AML-193 (cell line): Measurements from ENCODE around the gene KCNQ2.

Source experiments
- DNase-seq, 2 experiments: peaks; one replicate each; lab custom pipeline; 2025; lab: John Stamatoyannopoulos, UW

Gene KCNQ2

DNA sequence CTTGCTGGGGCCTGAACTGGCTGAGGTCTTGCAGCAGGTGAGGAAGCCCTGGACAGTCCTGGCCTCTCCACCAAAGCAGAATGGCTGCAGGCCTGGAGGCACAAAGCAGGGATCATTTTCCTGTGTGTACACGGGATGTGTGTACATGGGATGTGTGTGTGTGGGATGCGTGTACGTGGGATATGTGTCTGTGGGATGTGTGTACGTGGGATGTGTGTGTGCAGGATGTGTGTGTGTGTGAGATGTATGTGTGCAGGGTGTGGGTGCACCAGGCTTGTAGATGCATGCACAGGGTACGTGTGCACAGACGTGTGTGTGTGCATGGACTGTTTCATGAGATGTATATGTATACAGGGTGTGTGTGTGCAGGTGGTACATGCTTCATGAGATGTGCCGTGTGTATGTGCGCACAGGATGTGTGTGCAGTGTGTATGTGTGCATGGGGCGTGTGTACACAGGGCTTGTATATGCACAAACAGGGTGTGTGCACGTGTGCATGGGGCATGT, 103.4 kb downstream of the KCNQ2 start:
- DNase-seq, result no peak

- no peak for DNase-seq
Observed at GRCh38 chr20:63368151-63368550, 104.3 kb downstream of the KCNQ2 start.

DNA sequence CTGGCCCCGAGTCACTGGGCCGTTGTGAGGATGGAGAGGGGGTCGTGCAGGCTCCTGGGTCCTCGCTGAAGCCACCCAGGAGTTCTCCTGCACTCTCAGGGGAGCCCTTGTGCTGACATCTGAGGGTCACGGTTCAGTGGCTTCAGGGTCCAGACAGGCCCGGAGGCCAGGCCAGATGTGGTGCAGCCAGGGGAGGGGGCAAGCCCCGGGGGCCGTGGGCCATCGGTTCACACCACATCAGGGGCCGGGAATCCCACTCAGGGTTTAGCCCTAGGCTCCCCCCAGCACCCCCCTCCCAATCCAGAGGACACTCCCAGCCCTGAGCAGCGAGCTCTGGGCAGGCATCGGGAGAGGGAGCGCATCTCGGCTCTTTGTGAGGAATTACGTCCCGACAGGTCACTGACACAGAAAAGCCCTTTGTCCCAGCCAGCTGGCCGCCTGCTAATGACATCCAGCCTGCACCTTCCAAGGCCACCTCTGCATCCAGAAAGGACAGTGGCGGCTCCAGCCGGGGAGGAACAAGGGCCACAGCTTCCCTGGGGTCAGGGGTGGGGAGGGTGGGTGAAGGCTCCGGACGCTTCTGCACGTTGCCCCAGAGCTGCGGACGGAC, 104.9 kb downstream of the KCNQ2 start:
- no peak for DNase-seq

- DNase-seq, result no peak
Observed at GRCh38 chr20:63366390-63367365, 105.8 kb downstream of the KCNQ2 start.

GRCh38 chr20:63365601-63366389, 106.7 kb downstream of the KCNQ2 start:
- DNase-seq, result no peak

DNA sequence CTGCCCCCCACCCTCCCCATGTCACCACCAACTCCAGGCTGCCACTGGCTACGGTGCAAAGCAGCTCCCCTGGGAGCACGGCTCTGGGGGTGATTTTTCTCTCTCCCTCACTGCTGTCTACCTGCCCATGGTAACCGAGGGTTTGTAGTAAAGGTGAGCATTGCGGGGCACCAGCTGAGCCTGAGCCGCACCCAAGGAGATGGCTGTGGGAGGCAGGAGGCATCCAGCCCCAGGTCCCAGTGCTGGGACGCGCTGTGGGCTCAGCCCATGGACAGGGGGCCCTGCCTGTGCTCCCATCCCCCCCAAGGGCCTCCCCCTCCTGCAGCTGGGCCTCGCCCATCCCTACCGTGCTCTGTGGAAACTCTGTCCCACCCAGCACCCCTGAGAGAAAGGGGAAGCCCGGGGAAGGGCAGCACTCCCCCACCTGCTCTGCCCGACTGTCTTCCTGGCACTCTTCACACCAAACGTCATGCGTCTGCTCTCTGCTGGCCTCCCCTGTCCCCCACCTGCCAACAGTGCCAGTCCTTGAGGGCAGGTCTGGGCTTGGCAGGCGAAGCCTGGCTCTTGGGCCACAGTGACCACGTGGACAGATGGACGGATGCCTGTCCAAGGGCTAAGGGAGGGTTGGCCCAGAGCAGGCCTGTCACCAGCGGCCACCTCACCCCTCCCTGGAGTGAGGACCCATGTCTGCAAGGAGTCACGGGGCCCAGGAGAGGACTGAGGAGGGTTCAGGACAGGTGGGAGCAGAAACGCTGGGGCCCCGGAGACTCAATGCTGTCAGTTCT, 107.5 kb downstream of the KCNQ2 start:
- no peak for DNase-seq

DNA sequence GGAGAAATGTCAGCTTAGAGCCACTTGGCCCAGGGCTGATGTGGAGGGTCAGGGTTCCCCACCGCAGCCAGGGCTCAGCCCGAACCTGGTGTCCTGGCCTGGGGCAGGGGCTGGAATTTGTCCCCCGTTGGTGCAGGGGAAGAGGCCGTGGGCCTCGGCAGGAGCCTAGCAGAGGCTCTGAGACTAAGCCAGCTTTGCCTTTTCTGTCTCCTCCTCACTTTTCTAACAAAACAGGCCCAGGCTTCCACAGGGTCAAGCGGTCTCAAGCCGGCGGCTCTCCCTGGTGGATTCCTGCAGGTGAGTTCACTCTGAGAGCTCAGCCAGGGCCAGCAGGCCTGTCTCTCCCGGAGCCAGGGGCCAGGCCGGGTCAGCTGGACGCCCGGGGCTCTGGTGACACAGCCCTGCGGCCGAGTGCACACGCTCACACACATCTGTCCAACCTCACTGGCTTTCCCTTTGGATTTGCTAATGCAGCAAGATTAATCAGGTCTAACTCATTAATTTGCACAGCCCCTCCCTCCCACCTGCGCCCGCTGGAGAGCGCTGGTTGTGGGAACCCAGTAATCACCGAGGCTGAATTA, 108.4 kb downstream of the KCNQ2 start:
- DNase-seq, result no peak

DNA sequence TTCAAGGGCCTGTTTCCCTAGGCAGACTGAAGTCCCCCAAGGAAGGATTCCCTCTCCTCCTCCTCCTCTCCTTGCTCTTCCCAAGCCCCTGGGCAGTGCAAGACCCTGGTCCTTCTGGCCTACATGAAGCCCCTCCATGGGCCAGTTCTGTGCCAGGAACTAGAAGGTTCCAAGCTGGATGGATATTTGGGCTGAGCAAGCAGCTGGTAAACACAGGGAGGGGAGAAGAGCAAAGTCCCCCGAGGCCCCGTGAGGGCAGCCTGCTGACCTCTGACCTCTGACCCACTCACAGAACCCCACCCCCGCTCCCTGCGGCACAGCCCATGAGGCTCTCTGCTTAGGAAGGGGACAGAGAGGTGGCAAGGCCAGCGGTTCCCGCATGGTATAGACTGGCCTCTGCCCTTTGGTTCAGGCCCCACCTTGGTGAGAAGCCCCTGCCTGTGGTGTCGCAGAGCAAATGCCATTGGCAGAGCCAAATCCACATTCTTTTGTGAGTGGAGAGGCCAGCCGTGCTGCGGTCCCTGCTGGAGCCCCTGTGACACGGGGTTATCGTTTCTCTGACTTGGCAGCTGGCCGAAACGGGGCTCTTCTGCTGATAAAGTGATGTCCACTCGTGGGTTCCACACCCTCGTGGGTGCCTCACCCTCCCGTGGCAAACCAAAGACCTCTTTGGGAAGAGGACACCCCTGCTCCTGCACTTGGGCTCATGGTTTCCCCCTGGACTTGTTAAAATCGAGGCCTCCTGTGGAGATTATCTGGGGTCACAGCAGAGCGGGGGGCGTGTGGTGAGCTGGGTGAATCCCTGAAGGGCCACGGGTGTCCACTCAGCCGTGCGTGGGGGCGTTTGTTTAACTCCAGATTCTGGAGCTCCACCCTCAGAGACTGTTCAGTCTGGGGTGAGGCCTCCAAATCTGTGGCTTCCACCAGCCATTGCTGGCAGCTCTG, 109.2 kb downstream of the KCNQ2 start:
- no peak for DNase-seq

- DNase-seq, result no peak
Observed at GRCh38 chr20:63362436-63363009, 109.9 kb downstream of the KCNQ2 start.

DNA sequence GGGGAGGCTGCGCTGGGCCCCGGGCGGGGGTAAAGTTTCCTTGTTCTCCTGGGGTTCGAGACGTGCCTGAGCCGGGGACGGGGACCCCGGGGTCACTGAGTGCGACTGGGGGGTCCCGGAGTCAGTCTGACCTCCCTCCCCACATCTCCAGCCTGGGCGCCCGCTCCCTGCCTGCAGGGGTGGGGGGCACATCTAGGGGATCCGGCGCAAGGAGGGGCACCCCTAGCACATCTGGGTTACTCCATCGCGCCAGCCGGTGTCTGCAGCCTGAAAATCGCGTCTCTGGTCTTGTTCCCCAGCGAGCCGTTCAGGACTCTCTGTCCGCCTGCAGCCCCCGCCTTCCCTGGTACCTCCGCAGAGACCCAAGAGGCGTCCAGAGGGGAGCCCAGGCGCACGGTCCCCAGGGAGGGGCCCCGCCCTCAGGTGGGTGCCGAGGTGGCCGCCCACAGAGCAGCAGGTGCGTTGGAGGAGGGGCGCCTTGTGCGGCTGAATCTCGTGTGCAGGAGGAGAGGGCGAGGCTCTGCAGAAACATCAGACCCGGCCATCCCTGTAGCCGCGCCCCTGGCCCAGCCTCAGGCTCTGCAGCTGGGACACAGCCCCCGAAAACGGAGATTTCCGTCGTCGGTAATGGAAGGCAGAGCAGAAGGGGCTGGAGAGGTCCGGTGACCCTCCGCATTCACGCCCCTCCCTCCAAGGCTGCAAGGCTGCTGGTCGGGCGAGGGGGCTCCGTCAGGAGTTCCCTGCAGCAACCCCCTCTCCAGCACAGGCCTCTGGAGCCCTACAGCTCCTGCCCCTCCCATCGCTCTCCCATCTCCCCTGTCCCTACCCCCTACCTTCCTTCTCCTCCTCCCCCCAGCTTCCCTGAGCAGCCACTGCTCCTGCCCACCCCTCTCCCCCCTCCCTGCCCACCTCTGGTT, 110.7 kb downstream of the KCNQ2 start:
- DNase-seq, result no peak

DNA sequence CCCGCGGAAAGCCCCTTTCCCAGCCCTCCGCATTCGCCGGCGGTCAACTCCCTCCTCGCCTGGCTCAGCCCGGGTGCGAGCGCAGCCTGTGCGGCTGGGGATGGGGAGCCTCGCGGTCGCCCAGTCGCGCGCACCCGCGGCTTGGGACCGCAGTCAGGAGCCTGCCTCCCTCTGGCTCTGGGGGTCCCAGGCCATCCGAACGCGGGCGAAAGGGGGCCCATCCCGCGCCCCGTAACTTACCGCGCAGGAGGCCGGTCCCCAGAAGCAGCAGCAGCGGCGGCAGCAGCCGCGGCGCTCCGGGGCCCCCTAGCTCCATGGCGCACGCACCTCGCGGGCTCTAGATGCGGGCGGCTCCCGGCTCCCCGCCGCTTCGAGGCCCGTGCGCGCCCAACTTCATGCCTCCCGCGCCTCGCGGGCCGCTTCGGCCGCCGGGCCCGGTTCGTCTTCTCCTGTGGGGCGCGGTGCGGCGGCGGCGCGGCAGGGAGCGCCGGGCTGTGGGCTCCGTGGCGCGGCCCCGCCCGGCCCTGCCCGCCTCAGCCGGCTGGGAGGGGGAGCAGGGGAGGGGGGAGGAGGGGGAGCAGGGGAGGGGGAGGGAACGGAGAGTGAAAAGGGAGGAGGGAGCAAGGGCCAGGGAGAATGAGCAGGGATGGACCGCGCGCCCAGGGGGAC, 111.5 kb downstream of the KCNQ2 start, which contains the start of gene CHRNA4:
CHRNA4 (minus strand) TSS at position 500 of the 669 bp plus-strand sequence; CDS start at position 316, 184 bp downstream.
- DNase-seq, result no peak

- no peak for DNase-seq
Observed at GRCh38 chr20:63359937-63360849, 112.3 kb downstream of the KCNQ2 start.

DNA sequence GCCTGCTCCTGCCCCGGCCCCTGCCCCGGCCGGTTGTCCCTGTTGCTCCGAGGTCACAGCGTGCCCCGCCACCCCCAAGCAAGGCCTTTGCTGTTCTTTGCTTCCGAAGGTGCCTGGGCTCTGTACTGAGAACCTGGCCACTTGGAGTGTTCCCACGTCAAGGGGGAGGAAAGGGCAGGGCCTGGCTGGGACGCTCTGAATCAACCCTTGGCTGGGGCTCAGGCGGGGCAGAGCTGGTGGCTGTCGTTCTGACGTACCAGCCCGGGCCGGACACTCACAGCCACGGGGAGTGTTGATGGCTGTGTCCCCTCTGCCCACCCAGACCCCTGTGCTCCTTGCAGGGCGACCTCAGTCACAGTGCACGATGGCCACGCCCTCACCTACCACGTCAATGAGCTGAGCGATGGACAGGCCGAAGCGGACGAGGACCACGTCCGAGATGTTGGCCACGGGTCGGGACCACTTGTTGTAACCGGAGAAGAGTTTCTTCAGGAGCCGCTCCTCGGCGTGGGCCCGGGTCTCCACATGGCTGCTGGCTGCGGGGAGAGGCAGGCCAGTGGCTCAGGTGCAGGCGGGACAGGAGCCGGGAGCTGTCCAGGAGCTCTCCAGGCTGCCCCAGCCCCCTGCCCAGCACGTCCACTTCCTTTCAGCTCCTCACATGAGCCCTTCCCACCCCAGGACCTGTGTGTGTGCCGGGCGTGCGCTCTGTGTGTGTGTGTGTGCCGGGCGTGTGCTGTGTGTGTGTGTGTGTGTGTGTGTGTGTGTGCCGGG, 113.1 kb downstream of the KCNQ2 start:
- DNase-seq, result no peak

DNA sequence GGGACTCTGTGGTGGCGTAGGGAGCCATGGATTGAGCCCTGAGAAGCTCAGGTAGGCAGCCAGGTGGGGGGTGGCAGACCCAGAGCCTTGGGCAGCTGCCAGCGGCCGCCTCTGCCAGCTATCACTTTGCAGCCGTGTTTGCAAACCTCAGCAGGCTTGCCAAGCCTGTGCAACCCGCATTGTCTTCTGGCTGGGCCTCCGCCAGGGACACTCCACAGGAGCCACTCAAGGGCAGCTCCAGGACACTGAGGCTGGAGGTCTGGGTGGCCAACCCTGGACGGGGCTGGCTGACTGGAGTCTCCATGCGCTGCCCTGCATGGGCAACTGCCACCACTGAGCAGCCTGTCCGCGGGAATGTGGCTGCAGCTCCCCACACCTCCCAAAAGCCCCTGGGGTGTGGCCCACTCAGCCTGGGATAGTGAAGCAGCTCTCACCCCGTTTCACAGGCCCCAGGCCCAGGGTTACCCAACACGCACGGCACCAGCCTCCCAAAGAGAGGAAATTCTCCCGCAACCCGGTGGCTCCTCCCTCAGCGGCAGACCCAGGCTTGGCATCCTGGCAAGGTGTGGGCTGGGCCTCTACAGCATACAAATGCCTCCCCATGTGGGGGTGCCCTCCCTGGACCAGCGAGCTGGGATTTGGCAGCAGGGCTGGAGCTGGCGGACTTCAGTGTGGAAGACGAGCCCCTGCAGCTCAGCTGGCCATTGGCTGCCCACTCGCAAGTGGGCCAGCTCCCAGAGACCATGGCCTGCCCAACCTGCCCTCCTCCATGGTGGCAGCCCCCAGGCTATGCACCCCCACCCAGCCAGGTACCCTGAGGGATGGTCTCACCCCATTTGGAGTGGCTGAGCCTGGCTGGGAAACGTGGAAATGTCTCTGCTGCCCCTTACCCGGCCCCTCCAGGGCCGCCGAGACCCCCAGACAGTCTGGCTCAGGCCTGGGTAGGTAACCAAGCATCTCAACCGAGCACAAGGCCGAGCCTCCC, 114.2 kb downstream of the KCNQ2 start:
- no peak for DNase-seq
